HUES64 (cell line): ENCODE results near the gene TAC3.

Experiments used
- H3K27ac ChIP-seq: 2 replicates; pipeline ENCODE4 v1.7.0; 2013; ENCODE audit warnings: low read depth, low read length, inconsistent platforms
- H3K27me3 ChIP-seq: 2 replicates; pipeline ENCODE4 v1.6.1; 2013; ENCODE audit warnings: mild to moderate bottlenecking, low read length; ENCODE audit not compliant: insufficient read depth
- H3K36me3 ChIP-seq: 2 replicates; pipeline ENCODE4 v1.6.1; 2013; ENCODE audit warnings: mild to moderate bottlenecking, low read length; ENCODE audit not compliant: insufficient read depth
- H3K4me1 ChIP-seq: 2 replicates; pipeline ENCODE4 v1.6.1; 2013; ENCODE audit warnings: mild to moderate bottlenecking, low read length, moderate library complexity; ENCODE audit not compliant: insufficient read depth
- H3K4me3 ChIP-seq: 2 replicates; pipeline ENCODE4 v1.5.1; 2013; ENCODE audit warnings: mild to moderate bottlenecking, low read length, moderate library complexity
- H3K9ac ChIP-seq: 2 replicates; pipeline ENCODE4 v1.6.1; 2013; ENCODE audit warnings: mild to moderate bottlenecking, low read depth, low read length
- H3K9me3 ChIP-seq: 2 replicates; pipeline ENCODE4 v1.6.1; 2013; ENCODE audit warnings: low read depth, low read length; ENCODE audit not compliant: insufficient read depth
- WGBS: fragments of 150-250, 120-280 bp; methylation state at CpG from one replicate; pipeline ENCODE4 v1.1.7; 2013; ENCODE audit warnings: missing lambda C conversion rate; 5-methylcytosine and 5-hydroxymethylcytosine counted together

Gene TAC3

GRCh38 chr12:57011438-57012424 lies 4.6 kb downstream of the TAC3 start:
- H3K9me3 ChIP-seq = no peaks in the 10 kb centered on the region
- H3K27me3 ChIP-seq = no peaks in the 10 kb centered on the region
- 84% methylated on average over 12 of the region's 12 CpGs for WGBS
- no peaks in the 10 kb centered on the region for H3K36me3 ChIP-seq
- H3K4me1 ChIP-seq = peaks cover 31% of the 10 kb centered on the region
- H3K4me3 ChIP-seq = no peak overlapping the region
- H3K27ac ChIP-seq = no peak overlapping the region
- H3K9ac ChIP-seq = no peak overlapping the region

- WGBS = 80% methylated on average over 4 of the region's 4 CpGs
- no peak overlapping the region for H3K4me3 ChIP-seq
- H3K36me3 ChIP-seq = no peaks in the 10 kb centered on the region
- no peaks in the 10 kb centered on the region for H3K27me3 ChIP-seq
- no peaks in the 10 kb centered on the region for H3K9me3 ChIP-seq
- no peak overlapping the region for H3K9ac ChIP-seq
- H3K27ac ChIP-seq = no peak overlapping the region
- H3K4me1 ChIP-seq = peaks cover 29% of the 10 kb centered on the region
These were observed 5.6 kb downstream of the TAC3 start for GRCh38 chr12:57010627-57011247.

DNA sequence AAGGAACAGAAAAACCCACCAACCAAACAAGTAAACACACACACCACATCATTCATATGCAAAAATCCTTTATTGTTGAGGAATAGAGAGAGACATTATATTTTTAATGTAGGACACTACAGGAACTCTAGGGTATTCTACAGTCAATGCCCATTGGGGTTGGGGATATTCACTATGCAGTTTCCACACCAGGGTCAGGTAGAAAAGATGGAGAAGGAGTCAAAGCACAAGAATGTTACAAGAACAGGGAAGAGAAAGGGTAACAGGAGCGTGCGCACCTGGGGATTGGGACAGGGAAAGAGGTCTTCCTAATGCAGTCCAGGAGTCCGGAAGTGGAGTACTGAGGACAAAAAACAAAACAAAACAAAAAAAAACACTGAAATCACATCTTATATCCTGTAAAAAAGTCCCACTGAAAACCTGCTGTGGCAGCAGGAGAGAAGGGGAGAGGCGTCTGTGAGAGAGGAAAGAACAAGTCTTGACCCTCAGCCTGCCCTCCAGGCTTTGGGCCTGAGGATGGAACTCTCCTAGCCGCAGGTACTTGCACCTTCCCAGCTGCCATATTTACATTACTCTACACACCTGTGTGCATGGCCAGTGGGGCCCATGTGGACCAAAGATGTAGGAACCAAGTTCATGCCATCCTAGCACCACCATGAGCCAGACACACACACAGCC lies 6.2 kb downstream of the TAC3 start:
- Histone ChIP-seq H3K36me3 (no peaks in the 10 kb centered on the region), H3K27me3 (no peaks in the 10 kb centered on the region), H3K9me3 (no peaks in the 10 kb centered on the region), H3K4me3 (no peak overlapping the region), H3K27ac (no peak overlapping the region), H3K4me1 (peaks cover 34% of the 10 kb centered on the region), H3K9ac (no peak overlapping the region)
- WGBS = 87% methylated on average over 5 of the region's 5 CpGs

DNA sequence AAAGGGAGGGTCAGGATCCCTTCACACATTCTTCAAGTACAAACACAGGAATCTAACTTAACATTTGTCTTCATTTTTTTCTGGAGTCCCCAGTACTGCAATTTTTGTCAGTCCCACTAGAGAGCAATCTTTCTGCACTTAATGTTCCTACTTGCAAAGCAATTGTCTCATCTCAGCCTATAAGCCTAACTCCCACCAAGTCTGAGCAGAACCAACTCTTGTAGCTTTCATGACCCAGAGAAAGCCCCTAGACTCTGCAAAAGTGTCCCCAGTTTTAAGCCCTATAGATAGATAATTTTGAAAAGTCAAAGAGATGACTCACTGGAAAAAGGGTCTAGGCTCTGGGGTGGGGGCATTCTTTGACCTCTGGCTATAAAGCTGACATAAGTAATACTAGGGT lies 8.2 kb downstream of the TAC3 start:
- no peaks in the 10 kb centered on the region for H3K9me3 ChIP-seq
- no peak overlapping the region for H3K4me3 ChIP-seq
- no peak overlapping the region for H3K27ac ChIP-seq
- H3K36me3 ChIP-seq = peaks cover 18% of the 10 kb centered on the region
- peaks cover 34% of the 10 kb centered on the region for H3K4me1 ChIP-seq
- no peak overlapping the region for H3K9ac ChIP-seq
- H3K27me3 ChIP-seq = no peaks in the 10 kb centered on the region

- H3K9ac ChIP-seq = no peak overlapping the region
These were observed 9.4 kb downstream of the TAC3 start for GRCh38 chr12:57006809-57007475.

GRCh38 chr12:57005980-57006808 lies 10.1 kb downstream of the TAC3 start, which contains the start of gene ZBTB39:
ZBTB39 (minus strand) TSS chr12:57006546; CDS start chr12:57004917, 1,629 bp downstream.
- Histone ChIP-seq H3K4me3 (peak within 1 kb of the TSS; percentile 94), H3K9me3 (no peaks in the 10 kb centered on the region), H3K27me3 (no peaks in the 10 kb centered on the region), H3K27ac (peak within 1 kb of the TSS; percentile 56), H3K36me3 (peaks cover 37% of the 10 kb centered on the region), H3K4me1 (peaks cover 30% of the 10 kb centered on the region; the same call in 1 of the 2 replicates), H3K9ac (peak within 1 kb of the TSS; percentile 92)
- under 1% methylated on average over 94 of the region's 94 CpGs for WGBS

More at GRCh38 chr12:57006809-57007475, 9.4 kb downstream of the TAC3 start:
- H3K4me1 ChIP-seq = peaks cover 34% of the 10 kb centered on the region
- no peaks in the 10 kb centered on the region for H3K27me3 ChIP-seq
- 81% methylated on average over 9 of the region's 10 CpGs for WGBS
- no peak overlapping the region for H3K27ac ChIP-seq
- H3K36me3 ChIP-seq = peaks cover 30% of the 10 kb centered on the region
- peak overlapping the region; percentile 36 for H3K4me3 ChIP-seq
- no peaks in the 10 kb centered on the region for H3K9me3 ChIP-seq

DNA sequence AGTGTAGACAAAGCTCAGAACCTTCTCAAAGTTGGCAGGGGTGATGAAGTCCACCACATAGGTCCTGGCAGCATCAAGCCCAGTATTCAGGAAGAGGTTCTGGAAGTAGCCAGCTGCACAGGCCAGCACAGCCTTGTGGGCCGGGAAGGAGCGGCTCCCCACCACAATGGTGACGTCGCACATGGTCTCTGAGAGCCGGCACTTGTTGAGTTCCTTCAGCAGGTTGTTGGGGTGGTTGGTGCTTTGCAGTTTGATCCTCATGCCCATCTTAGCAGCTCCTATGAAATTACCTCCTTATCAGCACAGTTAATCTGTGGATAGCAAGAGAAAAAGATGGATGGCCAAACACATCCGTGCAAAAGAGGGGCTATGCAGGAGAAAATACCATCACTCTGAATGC lies 11.7 kb downstream of the TAC3 start:
- H3K9ac ChIP-seq = no peak overlapping the region
- H3K27ac ChIP-seq = no peak overlapping the region
- H3K36me3 ChIP-seq = peaks cover 52% of the 10 kb centered on the region
- peak overlapping the region; percentile 94; the same call in 1 of the 2 replicates for H3K4me3 ChIP-seq
- WGBS = 91% methylated on average over 6 of the region's 6 CpGs
- no peaks in the 10 kb centered on the region for H3K27me3 ChIP-seq
- peaks cover 16% of the 10 kb centered on the region; the same call in 1 of the 2 replicates for H3K4me1 ChIP-seq
- H3K9me3 ChIP-seq = no peaks in the 10 kb centered on the region

DNA sequence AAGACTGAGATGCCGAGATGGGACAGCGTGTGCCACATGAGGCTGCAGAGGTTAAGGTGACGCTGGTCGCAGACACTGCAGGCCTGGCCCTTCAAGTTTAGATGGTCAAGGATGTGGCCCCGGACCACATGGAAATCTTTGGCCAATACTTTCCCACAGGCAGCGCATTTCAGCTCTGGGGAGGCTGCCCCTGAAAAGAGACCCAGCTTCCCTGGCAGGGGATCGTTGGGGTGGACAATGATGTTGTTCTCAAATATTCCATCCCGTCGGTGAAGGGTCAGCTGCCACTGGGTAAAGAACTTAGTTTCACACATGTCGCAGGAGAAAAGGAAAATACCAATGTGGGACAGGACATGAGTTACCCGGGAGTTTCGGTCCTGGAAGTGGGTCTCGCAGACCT lies 12.9 kb downstream of the TAC3 start:
- Histone ChIP-seq H3K27me3 (no peaks in the 10 kb centered on the region), H3K9ac (no peak overlapping the region), H3K36me3 (peaks cover 63% of the 10 kb centered on the region), H3K27ac (no peak overlapping the region), H3K4me3 (no peak overlapping the region), H3K9me3 (no peaks in the 10 kb centered on the region), H3K4me1 (peaks cover 7% of the 10 kb centered on the region; the same call in 1 of the 2 replicates)
- 96% methylated on average over 13 of the region's 13 CpGs for WGBS

- Histone ChIP-seq H3K9me3 (no peaks in the 10 kb centered on the region), H3K4me3 (no peak overlapping the region), H3K36me3 (peaks cover 63% of the 10 kb centered on the region), H3K9ac (no peak overlapping the region), H3K27ac (no peak overlapping the region), H3K4me1 (0 out of 2 replicates have a peak, but pooled peaks cover 5% of the 10 kb centered on the region), H3K27me3 (no peaks in the 10 kb centered on the region)
- WGBS = 60% methylated on average over 13 of the region's 13 CpGs
These were observed 14.9 kb downstream of the TAC3 start for GRCh38 chr12:57001448-57001906.

- Histone ChIP-seq H3K9me3 (no peaks in the 10 kb centered on the region), H3K9ac (no peak overlapping the region), H3K4me1 (0 out of 2 replicates have a peak, but pooled peaks cover 3% of the 10 kb centered on the region), H3K27me3 (no peaks in the 10 kb centered on the region), H3K36me3 (peaks cover 63% of the 10 kb centered on the region), H3K27ac (no peak overlapping the region), H3K4me3 (no peak overlapping the region)
- 93% methylated on average over 1 of the region's 1 CpG for WGBS
These were observed 15.9 kb downstream of the TAC3 start for GRCh38 chr12:57000393-57000792.
